H54 (cell line): Measurements from ENCODE around the gene CYP2W1.
"Not testable (repeated sequence)": the region's sequence is repeated elsewhere in the genome, so short reads cannot be mapped to it uniquely, and the experiment has no call there.

Experiments used
- DNase-seq: peaks from one replicate; pipeline ENCODE4 v3.0.0; 2011; ENCODE audit warnings: low spot score, mixed read lengths; ENCODE audit not compliant: insufficient read length
- FAIRE-seq: peaks from 3 replicates; lab custom pipeline; 2011; peaks lifted over from hg19 to GRCh38; lab: Jason Lieb, UNC
- POLR2A ChIP-seq: IDR thresholded peaks from 2 replicates; pipeline ENCODE4 v1.6.1; 2011; ENCODE audit warnings: low read depth, mild to moderate bottlenecking, low read length

CYP2W1 gene

GRCh38 chr7:1031716-1032455, 48.9 kb downstream of the CYP2W1 start:
- no peak for DNase-seq
- no peak for FAIRE-seq
- no peak for TF ChIP-seq POLR2A

- TF ChIP-seq POLR2A = no peak
- FAIRE-seq = no peak
- DNase-seq = no peak
These were observed 49.7 kb downstream of the CYP2W1 start for GRCh38 chr7:1032536-1033181.

- no peak for DNase-seq
- no peak for TF ChIP-seq POLR2A
- no peak for FAIRE-seq
These were observed 50.7 kb downstream of the CYP2W1 start for GRCh38 chr7:1033546-1034145.

- not testable (repeated sequence) for FAIRE-seq, DNase-seq
These were observed 51.8 kb downstream of the CYP2W1 start for GRCh38 chr7:1034769-1035168.

- not testable (repeated sequence) for DNase-seq, FAIRE-seq
These were observed 53.4 kb downstream of the CYP2W1 start for GRCh38 chr7:1036164-1036928.
